Measurements from ENCODE around the gene DGKG. TPM values are rescaled to one million over a fixed set of nuclear protein-coding genes. Genes with fewer than 3 reads are reported as not detected.

Gene DGKG
- total RNA-seq, 1 experiment from 2014 or later = 45.2 TPM

DNA sequence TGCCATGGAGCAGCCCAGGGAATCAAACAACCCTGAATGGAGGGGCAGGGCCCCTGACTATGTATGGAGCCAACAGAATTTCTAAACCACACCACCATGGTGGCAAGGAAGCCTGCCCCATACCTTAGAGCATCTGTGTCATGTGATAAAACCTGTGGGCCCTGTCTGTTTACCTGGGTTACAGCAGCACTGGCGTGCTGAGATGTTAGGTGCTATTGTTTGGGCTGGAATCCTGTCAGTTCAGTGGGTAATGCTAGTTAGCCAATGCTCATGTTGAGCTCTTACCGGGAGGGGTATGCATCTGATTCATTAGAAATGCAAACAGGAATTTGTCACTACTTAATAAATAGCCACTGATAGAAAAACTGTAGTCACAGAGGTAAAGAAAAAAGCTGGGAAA is 189.7 kb downstream of the DGKG start:
- H3K4me3 ChIP-seq (ENCODE audit: low read depth, low read length, poor library complexity, severe bottlenecking) = no peak overlapping the region
- no peaks in the 10 kb centered on the region for H3K4me1 ChIP-seq (ENCODE audit: insufficient read depth, low read length, poor library complexity, severe bottlenecking)
- H3K27me3 ChIP-seq (replicated peaks; ENCODE audit: insufficient read depth, low read depth, low read length, poor library complexity) = no peaks in the 10 kb centered on the region
- TF ChIP-seq, protein P1, sequence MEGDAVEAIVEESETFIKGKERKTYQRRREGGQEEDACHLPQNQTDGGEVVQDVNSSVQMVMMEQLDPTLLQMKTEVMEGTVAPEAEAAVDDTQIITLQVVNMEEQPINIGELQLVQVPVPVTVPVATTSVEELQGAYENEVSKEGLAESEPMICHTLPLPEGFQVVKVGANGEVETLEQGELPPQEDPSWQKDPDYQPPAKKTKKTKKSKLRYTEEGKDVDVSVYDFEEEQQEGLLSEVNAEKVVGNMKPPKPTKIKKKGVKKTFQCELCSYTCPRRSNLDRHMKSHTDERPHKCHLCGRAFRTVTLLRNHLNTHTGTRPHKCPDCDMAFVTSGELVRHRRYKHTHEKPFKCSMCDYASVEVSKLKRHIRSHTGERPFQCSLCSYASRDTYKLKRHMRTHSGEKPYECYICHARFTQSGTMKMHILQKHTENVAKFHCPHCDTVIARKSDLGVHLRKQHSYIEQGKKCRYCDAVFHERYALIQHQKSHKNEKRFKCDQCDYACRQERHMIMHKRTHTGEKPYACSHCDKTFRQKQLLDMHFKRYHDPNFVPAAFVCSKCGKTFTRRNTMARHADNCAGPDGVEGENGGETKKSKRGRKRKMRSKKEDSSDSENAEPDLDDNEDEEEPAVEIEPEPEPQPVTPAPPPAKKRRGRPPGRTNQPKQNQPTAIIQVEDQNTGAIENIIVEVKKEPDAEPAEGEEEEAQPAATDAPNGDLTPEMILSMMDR (conservative IDR thresholded peaks at IDR 0.05; ENCODE audit: low read depth, low read length) = no peak
- no peak for TF ChIP-seq EZH2 (IDR thresholded peaks at IDR 0.05; ENCODE audit: borderline replicate concordance, low read depth, low read length, poor library complexity, severe bottlenecking)
- no peak overlapping the region for H3K27ac ChIP-seq (ENCODE audit: low read depth, low read length, poor library complexity, severe bottlenecking)
- no peak for DNase-seq (ENCODE audit: low spot score)
- intact Hi-C loops (cut with micrococcal nuclease; ENCODE audit: unreplicated experiment) = no loop called here
- CTCF ChIA-PET = no interaction called here
- POLR2A ChIA-PET (ENCODE audit: low non-redundant PET) = no interaction called here
- BruUV-seq (replicated peaks) = no TSS peak
- no peaks in the 10 kb centered on the region for H3K36me3 ChIP-seq (ENCODE audit: insufficient read depth, low read length, poor library complexity, severe bottlenecking)
- no peaks in the 10 kb centered on the region for H3K9me3 ChIP-seq (ENCODE audit: low read depth, low read length, poor library complexity, severe bottlenecking)

DNA sequence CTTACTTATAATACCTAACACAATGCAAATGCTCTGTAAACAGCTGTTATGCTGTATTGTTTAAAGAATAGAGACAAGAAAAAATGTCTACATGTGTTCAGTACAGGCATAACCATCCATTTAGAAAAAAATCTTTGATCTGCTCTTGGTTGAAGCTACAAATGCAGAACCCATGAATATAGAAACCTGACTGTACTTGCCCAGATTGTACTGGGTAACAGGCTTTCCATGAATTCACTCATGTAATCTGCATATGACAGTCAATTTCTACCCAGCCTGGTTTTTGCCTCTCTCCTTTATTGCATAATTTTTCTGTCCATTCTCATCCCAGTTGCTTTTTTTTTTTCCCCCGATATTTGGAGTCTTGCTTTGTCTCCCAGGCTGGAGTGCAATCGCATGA is 190.5 kb downstream of the DGKG start:
- no peak for DNase-seq (ENCODE audit: low spot score)
- no peak for TF ChIP-seq EZH2 (IDR thresholded peaks at IDR 0.05; ENCODE audit: borderline replicate concordance, low read depth, low read length, poor library complexity, severe bottlenecking)
- TF ChIP-seq, protein P1 (conservative IDR thresholded peaks at IDR 0.05; ENCODE audit: low read depth, low read length) = no peak
- Histone ChIP-seq H3K27ac (ENCODE audit: low read depth, low read length, poor library complexity, severe bottlenecking) (no peak overlapping the region), H3K4me1 (ENCODE audit: insufficient read depth, low read length, poor library complexity, severe bottlenecking) (no peaks in the 10 kb centered on the region), H3K36me3 (ENCODE audit: insufficient read depth, low read length, poor library complexity, severe bottlenecking) (no peaks in the 10 kb centered on the region), H3K4me3 (ENCODE audit: low read depth, low read length, poor library complexity, severe bottlenecking) (no peak overlapping the region), H3K27me3 (replicated peaks; ENCODE audit: insufficient read depth, low read depth, low read length, poor library complexity) (no peaks in the 10 kb centered on the region), H3K9me3 (ENCODE audit: low read depth, low read length, poor library complexity, severe bottlenecking) (no peaks in the 10 kb centered on the region)
- ChIA-PET CTCF (no interaction called here), POLR2A (ENCODE audit: low non-redundant PET) (no interaction called here)
- BruUV-seq (replicated peaks) = no TSS peak
- intact Hi-C loops (cut with micrococcal nuclease; ENCODE audit: unreplicated experiment) = no loop called here

DNA sequence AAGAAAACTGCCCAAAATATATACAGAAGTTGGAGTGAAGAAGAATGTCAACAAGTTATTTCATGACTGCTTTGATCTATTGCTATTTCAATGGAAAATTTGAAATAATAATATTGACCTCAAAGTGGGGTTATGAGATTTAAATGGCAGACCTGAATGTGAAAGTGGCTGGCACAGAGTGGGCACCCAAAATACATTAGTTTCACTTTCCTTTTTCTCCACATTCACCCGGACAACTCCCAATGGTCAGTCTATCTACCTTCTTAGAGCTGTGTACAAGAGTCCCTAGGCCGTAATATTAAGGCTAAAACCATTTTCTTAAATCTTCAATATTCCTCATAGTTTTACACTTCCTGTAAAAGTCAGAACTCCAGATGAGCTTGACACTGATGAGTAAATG is 191.5 kb downstream of the DGKG start:
- H3K36me3 ChIP-seq (ENCODE audit: insufficient read depth, low read length, poor library complexity, severe bottlenecking) = no peaks in the 10 kb centered on the region
- ChIA-PET POLR2A (ENCODE audit: low non-redundant PET) (no interaction called here), CTCF (no interaction called here)
- H3K27me3 ChIP-seq (replicated peaks; ENCODE audit: insufficient read depth, low read depth, low read length, poor library complexity) = no peaks in the 10 kb centered on the region
- H3K4me1 ChIP-seq (ENCODE audit: insufficient read depth, low read length, poor library complexity, severe bottlenecking) = no peaks in the 10 kb centered on the region
- no peak for TF ChIP-seq EZH2 (IDR thresholded peaks at IDR 0.05; ENCODE audit: borderline replicate concordance, low read depth, low read length, poor library complexity, severe bottlenecking)
- TF ChIP-seq, protein P1 (conservative IDR thresholded peaks at IDR 0.05; ENCODE audit: low read depth, low read length) = no peak
- BruUV-seq (replicated peaks) = no TSS peak
- H3K27ac ChIP-seq (ENCODE audit: low read depth, low read length, poor library complexity, severe bottlenecking) = no peak overlapping the region
- no peak overlapping the region for H3K4me3 ChIP-seq (ENCODE audit: low read depth, low read length, poor library complexity, severe bottlenecking)
- no peak for DNase-seq (ENCODE audit: low spot score)
- intact Hi-C loops (cut with micrococcal nuclease; ENCODE audit: unreplicated experiment) = no loop called here
- H3K9me3 ChIP-seq (ENCODE audit: low read depth, low read length, poor library complexity, severe bottlenecking) = no peaks in the 10 kb centered on the region

Measured in A673 (cell line).